ENCODE results near the gene SLC4A2. TPM values are rescaled to one million over a fixed set of nuclear protein-coding genes. Genes with fewer than 3 reads are reported as not detected.

Gene SLC4A2
- total RNA-seq, 1 experiment from 2014 or later = 249 TPM

DNA sequence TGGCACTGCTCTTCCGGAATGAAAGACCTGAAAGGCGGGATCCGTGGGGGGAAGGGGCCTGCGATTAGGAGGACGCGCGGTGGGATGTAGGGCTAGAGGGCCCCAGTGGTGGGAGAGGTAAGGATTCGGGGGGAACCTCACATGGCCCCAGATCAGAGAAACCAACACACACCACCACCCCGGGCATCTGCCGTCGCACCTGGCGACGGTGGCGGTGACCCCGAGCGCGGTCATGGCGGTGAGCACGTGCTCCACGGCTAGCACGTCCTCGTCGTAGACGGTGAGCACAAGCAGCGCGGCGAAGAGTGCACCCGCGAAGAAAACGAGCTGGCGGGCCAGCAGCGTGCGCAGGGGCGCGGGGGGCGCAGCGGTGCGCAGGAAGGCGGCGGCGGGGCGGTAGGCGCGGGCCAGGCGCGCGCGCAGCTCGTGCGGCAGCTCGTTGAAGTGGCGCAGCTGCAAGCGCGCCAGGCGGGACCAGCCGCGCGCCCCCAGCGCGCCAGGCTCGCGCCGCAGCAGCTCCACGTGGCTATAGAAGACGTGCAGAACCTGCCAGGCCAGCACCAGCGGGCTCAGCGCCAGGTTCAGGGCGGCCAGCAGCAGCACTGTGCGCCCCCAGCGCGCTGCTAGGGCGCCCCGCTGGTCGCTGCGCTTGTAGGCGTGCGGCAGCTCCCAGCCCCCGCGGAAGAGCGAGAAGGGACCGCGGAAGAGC lies 40.8 kb upstream of the SLC4A2 start:
- no peaks in the 10 kb centered on the region for H3K27me3 ChIP-seq (replicated peaks; ENCODE audit: control insufficient read depth, insufficient read depth, low read length)
- Mint-ChIP-seq H3K36me3 (ENCODE audit: insufficient read depth, unreplicated experiment) (no peaks in the 10 kb centered on the region), H3K27ac (ENCODE audit: unreplicated experiment) (peak overlapping the region; percentile 80), H3K9me3 (ENCODE audit: unreplicated experiment) (no peaks in the 10 kb centered on the region), H3K4me3 (ENCODE audit: unreplicated experiment) (peak overlapping the region; percentile 77), H3K27me3 (ENCODE audit: insufficient read depth, unreplicated experiment) (peaks cover 6% of the 10 kb centered on the region), H3K4me1 (ENCODE audit: low read depth, unreplicated experiment) (peaks cover 12% of the 10 kb centered on the region)
- no peaks in the 10 kb centered on the region for H3K36me3 ChIP-seq (ENCODE audit: control insufficient read depth, insufficient read depth, low read length)
- ChIA-PET CTCF (interaction anchor here (0.7 to 3.3 kb wide), 13 partner anchors 9 to 176 kb away, joined by 3 to 54 read pairs (median 4); partner anchors contain the start of genes ABCB8 and FASTK), POLR2A (interaction anchor here (1.3 kb wide), 1 partner anchor 9 kb away, joined by 4 read pairs; the partner anchor contains the start of gene ABCB8)
- intact Hi-C loops (cut with micrococcal nuclease; ENCODE audit: unreplicated experiment) = loop anchor here (1.0 kb wide), 2 partner anchors 10 to 55 kb away; partner anchors contain the start of gene ABCB8
- BruUV-seq (replicated peaks) = no TSS peak
- no peaks in the 10 kb centered on the region for H3K9me3 ChIP-seq
- H3K4me3 ChIP-seq (ENCODE audit: low read depth, low read length) = peak overlapping the region; percentile 33
- peak in 1 of 2 experiments; percentile 32 for DNase-seq
- H3K4me1 ChIP-seq = peaks cover 25% of the 10 kb centered on the region
- TF ChIP-seq, protein P1, sequence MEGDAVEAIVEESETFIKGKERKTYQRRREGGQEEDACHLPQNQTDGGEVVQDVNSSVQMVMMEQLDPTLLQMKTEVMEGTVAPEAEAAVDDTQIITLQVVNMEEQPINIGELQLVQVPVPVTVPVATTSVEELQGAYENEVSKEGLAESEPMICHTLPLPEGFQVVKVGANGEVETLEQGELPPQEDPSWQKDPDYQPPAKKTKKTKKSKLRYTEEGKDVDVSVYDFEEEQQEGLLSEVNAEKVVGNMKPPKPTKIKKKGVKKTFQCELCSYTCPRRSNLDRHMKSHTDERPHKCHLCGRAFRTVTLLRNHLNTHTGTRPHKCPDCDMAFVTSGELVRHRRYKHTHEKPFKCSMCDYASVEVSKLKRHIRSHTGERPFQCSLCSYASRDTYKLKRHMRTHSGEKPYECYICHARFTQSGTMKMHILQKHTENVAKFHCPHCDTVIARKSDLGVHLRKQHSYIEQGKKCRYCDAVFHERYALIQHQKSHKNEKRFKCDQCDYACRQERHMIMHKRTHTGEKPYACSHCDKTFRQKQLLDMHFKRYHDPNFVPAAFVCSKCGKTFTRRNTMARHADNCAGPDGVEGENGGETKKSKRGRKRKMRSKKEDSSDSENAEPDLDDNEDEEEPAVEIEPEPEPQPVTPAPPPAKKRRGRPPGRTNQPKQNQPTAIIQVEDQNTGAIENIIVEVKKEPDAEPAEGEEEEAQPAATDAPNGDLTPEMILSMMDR (IDR thresholded peaks at IDR 0.05; ENCODE audit: insufficient read depth in 1 of 2, low read depth in 1 of 2, low read length in 1 of 2, severe bottlenecking in 1 of 2, unreplicated experiment in 1 of 2) = no peak

DNA sequence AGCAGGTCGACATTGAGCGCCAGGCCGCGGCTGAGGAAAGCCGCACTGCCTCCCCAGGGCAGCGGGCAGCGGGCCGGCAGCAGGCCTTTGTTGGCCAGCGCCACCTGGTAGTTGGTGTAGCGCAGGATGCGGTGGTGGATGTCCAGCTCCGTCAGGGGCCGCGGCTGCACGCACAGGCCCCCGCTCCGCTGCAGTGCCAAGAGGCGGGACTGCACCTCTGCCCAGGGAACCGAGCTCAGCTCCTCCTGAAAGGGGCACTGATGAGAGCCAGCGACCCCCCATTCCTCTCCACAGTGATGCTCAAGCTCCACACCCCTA lies 40.3 kb upstream of the SLC4A2 start:
- peaks cover 6% of the 10 kb centered on the region for H3K27me3 Mint-ChIP-seq (ENCODE audit: insufficient read depth, unreplicated experiment)
- Histone ChIP-seq H3K4me3 (ENCODE audit: low read depth, low read length) (peak overlapping the region; percentile 20; the same call in 1 of the 2 replicates), H3K4me1 (peaks cover 25% of the 10 kb centered on the region), H3K9me3 (no peaks in the 10 kb centered on the region), H3K36me3 (ENCODE audit: control insufficient read depth, insufficient read depth, low read length) (no peaks in the 10 kb centered on the region), H3K27me3 (replicated peaks; ENCODE audit: control insufficient read depth, insufficient read depth, low read length) (no peaks in the 10 kb centered on the region)
- ChIA-PET CTCF (interaction anchor here (0.5 to 3.3 kb wide), 6 partner anchors 9 to 93 kb away, joined by 3 to 54 read pairs (median 7); partner anchors contain the start of gene ABCB8), POLR2A (interaction anchor here (1.3 kb wide), 1 partner anchor 9 kb away, joined by 4 read pairs; the partner anchor contains the start of gene ABCB8)
- no peaks in the 10 kb centered on the region for H3K36me3 Mint-ChIP-seq (ENCODE audit: insufficient read depth, unreplicated experiment)
- H3K4me1 Mint-ChIP-seq (ENCODE audit: low read depth, unreplicated experiment) = peaks cover 12% of the 10 kb centered on the region
- BruUV-seq (replicated peaks) = no TSS peak
- no peak overlapping the region for H3K27ac Mint-ChIP-seq (ENCODE audit: unreplicated experiment)
- intact Hi-C loops (cut with micrococcal nuclease; ENCODE audit: unreplicated experiment) = no loop called here
- DNase-seq = no peak
- TF ChIP-seq, protein P1 (IDR thresholded peaks at IDR 0.05; ENCODE audit: insufficient read depth in 1 of 2, low read depth in 1 of 2, low read length in 1 of 2, severe bottlenecking in 1 of 2, unreplicated experiment in 1 of 2) = no peak
- peak overlapping the region; percentile 61 for H3K4me3 Mint-ChIP-seq (ENCODE audit: unreplicated experiment)
- H3K9me3 Mint-ChIP-seq (ENCODE audit: unreplicated experiment) = no peaks in the 10 kb centered on the region

- TF ChIP-seq, protein P1 (IDR thresholded peaks at IDR 0.05; ENCODE audit: insufficient read depth in 1 of 2, low read depth in 1 of 2, low read length in 1 of 2, severe bottlenecking in 1 of 2, unreplicated experiment in 1 of 2) = no peak
- intact Hi-C loops (cut with micrococcal nuclease; ENCODE audit: unreplicated experiment) = no loop called here
- CTCF ChIA-PET = interaction anchor here (3.0 to 3.3 kb wide), 2 partner anchors 8 to 57 kb away, joined by 40 to 54 read pairs; partner anchors contain the start of gene ABCB8
- Mint-ChIP-seq H3K4me3 (ENCODE audit: unreplicated experiment) (peak overlapping the region; percentile 13), H3K9me3 (ENCODE audit: unreplicated experiment) (no peaks in the 10 kb centered on the region), H3K4me1 (ENCODE audit: low read depth, unreplicated experiment) (peaks cover 20% of the 10 kb centered on the region), H3K27me3 (ENCODE audit: insufficient read depth, unreplicated experiment) (peaks cover 6% of the 10 kb centered on the region), H3K27ac (ENCODE audit: unreplicated experiment) (no peak overlapping the region), H3K36me3 (ENCODE audit: insufficient read depth, unreplicated experiment) (no peaks in the 10 kb centered on the region)
- Histone ChIP-seq H3K4me3 (ENCODE audit: low read depth, low read length) (no peak overlapping the region), H3K36me3 (ENCODE audit: control insufficient read depth, insufficient read depth, low read length) (no peaks in the 10 kb centered on the region), H3K4me1 (peaks cover 34% of the 10 kb centered on the region), H3K9me3 (no peaks in the 10 kb centered on the region), H3K27me3 (replicated peaks; ENCODE audit: control insufficient read depth, insufficient read depth, low read length) (no peaks in the 10 kb centered on the region)
- no TSS peak for BruUV-seq (replicated peaks)
- DNase-seq = no peak
- POLR2A ChIA-PET = no interaction called here
Measured at GRCh38 chr7:151020231-151020630, 39.2 kb upstream of the SLC4A2 start.

Data from Caco-2 (cell line).